Omental fat pad (tissue), 4 donors: Measurements from ENCODE around the gene PTS. TPM values are rescaled to one million over a fixed set of nuclear protein-coding genes. Genes with fewer than 3 reads are reported as not detected.

Source experiments
- ATAC-seq: fragments of 150-250 bp; one replicate; pipeline ENCODE4 v1.9.1; 2016; ENCODE audit warnings: mild to moderate bottlenecking, moderate library complexity; ENCODE audit not compliant: low FRiP score
- DNase-seq: peaks from one replicate; pipeline ENCODE4 v3.0.0-alpha.2; 2019; ENCODE audit warnings: low spot score
- total RNA-seq, 4 donors: library from RNA; depleted of rRNA; stranded (reverse); fragments of >200 nt; gene quantifications; one replicate each; pipeline ENCODE4 v1.1.0, GENCODE V29; 2016
- TF ChIP-seq, protein P1 (sequence below), 3 donors: fragments of 450-650 bp; IDR thresholded peaks; one replicate each; pipeline ENCODE4 v1.5.1; 2016 to 2017; ENCODE audit warnings: antibody characterized with exemption in 3 of 3, mild to moderate bottlenecking in 3 of 3, moderate library complexity in 2 of 3

Gene PTS
- total RNA-seq, 4 donors from 2014 or later, result 25.8 to 38.0 (median 34.4) TPM

DNA sequence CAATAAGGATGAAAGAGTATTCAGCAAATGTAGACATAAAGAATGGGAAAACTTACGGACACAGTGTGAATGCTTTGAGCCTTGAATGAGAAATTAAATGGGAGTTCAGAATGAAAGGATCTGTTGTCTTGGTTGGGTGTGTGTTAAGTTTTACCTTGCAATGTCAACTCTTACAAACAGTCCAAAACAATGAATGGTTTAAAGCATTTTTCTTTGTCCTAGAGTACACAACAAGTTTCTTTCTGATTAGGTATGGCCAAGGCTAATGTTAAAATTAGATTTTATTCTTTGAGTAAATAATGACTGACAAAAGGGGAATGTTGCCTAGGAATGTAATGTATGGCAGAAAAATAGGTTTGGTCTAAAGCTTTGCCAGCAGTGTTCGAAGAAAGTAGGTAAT is 2.5 kb downstream of the PTS start:
- TF ChIP-seq, protein P1, sequence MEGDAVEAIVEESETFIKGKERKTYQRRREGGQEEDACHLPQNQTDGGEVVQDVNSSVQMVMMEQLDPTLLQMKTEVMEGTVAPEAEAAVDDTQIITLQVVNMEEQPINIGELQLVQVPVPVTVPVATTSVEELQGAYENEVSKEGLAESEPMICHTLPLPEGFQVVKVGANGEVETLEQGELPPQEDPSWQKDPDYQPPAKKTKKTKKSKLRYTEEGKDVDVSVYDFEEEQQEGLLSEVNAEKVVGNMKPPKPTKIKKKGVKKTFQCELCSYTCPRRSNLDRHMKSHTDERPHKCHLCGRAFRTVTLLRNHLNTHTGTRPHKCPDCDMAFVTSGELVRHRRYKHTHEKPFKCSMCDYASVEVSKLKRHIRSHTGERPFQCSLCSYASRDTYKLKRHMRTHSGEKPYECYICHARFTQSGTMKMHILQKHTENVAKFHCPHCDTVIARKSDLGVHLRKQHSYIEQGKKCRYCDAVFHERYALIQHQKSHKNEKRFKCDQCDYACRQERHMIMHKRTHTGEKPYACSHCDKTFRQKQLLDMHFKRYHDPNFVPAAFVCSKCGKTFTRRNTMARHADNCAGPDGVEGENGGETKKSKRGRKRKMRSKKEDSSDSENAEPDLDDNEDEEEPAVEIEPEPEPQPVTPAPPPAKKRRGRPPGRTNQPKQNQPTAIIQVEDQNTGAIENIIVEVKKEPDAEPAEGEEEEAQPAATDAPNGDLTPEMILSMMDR (IDR thresholded peaks at IDR 0.05), result no peak
- ATAC-seq, result no peak
- DNase-seq, result no peak

DNA sequence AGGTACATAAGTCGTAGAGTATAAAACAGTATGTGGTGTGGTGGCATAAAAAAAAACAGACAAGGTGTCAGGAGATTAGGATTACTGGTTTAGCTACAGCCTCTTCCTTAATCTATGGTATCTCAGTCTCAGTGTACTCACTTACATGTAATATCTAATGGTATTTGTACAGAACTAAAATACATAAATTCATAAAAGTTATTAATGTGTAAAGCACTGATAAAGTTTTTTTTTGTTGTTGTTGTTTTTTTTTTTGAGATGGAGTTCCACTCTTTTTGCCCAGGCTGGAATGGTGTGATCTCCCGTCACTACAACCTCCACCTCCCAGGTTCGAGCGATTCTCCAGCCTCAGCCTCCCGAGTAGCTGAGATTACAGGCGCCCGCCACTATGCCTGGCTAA is 2.9 kb downstream of the PTS start:
- no peak for ATAC-seq
- TF ChIP-seq, protein P1 (IDR thresholded peaks at IDR 0.05), result no peak
- DNase-seq, result no peak

DNA sequence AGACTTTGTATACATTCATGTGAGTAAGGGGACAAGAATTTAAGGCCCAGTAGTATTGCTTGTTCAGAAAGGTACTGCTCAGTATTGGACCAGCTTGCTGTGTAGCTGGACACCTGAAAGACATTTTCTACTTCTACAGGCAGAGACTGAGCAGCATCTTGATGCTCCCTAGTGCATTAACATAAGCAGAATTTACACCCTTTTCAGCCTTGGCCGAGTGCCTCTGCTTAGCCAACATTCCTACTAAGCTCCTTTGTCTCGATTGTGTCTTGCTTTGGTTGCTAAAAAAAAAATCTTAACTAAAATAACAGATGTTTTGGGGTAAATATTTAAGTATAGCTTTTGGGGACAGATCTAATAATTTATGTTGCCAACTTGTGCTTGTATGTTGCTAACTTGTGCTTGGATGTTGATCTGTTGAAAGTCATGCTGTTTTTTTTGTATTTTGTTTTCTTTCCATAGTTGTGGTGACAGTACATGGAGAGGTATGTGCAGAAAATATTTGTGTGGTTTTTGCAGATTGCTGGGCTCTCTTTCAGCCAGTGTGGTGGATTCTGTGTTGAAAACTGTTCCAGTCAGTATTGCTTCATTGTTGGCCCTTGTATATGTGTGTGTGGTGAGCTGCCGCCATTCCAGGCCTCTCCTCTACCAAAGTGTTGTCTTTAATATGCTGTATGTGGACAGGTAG is 3.7 kb downstream of the PTS start:
- DNase-seq (no peak), ATAC-seq (no peak)
- TF ChIP-seq, protein P1 (IDR thresholded peaks at IDR 0.05), result no peak

DNA sequence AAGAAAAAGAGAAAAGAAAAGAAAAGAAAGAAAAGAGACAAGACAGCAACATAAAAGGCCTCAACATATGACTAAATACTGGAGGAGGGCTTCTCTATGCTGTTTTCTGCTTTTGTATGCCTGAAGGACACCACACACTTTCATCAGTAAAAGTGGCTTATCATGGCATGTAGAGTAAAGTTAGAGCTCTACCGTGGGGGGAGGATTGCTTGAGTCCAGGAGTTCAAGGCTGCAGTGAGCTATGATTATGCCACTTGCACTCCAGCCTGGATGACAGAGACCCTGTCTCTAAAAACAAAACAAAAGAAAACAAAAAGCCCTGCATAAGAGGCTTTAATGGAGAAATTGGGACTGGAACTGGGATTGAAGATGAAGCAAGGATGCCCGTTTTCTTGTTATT is 5.7 kb downstream of the PTS start:
- TF ChIP-seq, protein P1 (IDR thresholded peaks at IDR 0.05), result no peak
- no peak for ATAC-seq
- no peak for DNase-seq

DNA sequence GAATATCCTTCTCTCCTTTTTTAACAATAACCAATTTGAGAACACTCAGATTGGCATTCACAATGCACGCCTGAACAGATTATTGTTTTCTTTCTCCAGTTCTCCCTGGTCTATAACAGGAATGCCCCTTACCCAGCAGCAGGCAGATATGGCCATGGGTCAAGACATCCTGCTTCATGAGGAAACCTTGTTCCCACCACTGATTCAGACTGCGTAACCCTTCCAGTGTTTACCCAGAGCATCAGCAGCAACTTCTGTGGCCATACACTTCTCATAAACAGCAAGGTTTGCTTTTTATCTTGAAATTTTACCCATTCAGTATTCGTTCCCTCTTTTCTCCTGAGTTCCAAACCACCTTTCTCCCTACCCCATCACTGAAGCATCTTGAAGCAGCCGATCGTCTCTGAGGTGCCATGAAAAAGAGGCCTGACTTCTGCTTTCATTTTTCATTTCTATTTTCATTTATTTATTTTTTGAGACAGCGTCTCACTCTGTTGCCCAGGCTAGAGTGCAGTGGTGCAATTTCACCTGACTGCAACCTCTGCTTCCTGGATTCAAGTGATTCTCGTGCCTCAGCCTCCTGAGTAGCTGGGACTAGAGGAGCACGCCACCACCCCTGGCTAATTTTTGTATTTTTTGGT is 9.6 kb downstream of the PTS start:
- DNase-seq (no peak), ATAC-seq (no peak)
- TF ChIP-seq, protein P1 (IDR thresholded peaks at IDR 0.05), result no peak

DNA sequence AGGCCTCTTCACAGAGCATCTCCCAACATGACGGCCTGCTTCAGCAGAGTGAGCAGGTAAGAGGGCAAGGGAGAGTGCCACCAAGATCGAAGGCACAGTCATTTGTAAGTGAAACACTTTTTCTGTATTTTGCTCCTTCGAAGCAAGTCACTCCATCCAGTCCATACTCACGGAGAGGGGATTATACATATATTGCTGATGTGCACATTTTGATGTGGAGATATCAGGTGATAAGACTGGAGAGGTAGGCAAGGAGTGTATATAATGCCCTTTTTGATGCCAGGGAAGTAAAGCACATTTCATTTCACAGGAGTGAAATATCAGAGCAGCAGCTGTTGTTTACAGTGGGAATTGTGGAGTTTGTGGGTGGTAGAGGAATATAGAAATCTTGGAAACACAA is 11.2 kb downstream of the PTS start:
- DNase-seq, result no peak
- TF ChIP-seq, protein P1 (IDR thresholded peaks at IDR 0.05), result no peak

DNA sequence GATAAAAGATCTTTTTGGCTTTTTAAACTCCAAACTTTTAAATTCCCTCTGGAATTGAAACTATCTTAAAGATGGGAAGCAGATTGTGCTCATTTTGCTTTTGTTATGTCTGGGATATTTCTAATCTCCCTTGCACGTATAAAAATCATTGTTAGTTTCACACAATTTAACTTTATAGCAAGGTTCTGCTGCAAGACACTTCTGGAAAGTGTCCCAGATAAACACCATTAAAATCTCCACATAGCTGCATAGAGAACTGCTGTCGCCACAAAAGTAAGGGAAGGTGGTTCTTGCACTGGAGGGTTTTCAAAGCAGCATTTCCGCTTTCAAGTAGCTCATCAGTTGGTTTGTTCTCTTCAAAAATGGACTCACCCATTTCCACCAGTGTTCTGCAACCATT is 11.8 kb downstream of the PTS start:
- TF ChIP-seq, protein P1 (IDR thresholded peaks at IDR 0.05), result no peak
- ATAC-seq, result no peak
- DNase-seq, result no peak

More for the DNA sequence above, 11.2 kb downstream of the PTS start:
- no peak for ATAC-seq
